HG03558 (cell line): ENCODE results near the gene CENPL.
"Not testable (repeated sequence)": the region's sequence is repeated elsewhere in the genome, so short reads cannot be mapped to it uniquely, and the experiment has no call there.

ENCODE experiments used
- ATAC-seq: cut with Tn5 transposase; IDR thresholded peaks from one replicate; pipeline ENCODE4 v1.9.1; 2021; ENCODE audit warnings: moderate number of reproducible peaks; ENCODE audit not compliant: unreplicated experiment; ENCODE audit errors: extremely low read depth

CENPL gene

GRCh38 chr1:173859547-173859946 is 34.9 kb upstream of the CENPL start:
- ATAC-seq, result not testable (repeated sequence)

GRCh38 chr1:173857363-173857917 is 32.8 kb upstream of the CENPL start:
- ATAC-seq, result no peak

- ATAC-seq, result no peak
Measured at GRCh38 chr1:173856903-173857302, 32.2 kb upstream of the CENPL start.

GRCh38 chr1:173856014-173856413 is 31.3 kb upstream of the CENPL start:
- ATAC-seq, result no peak

- ATAC-seq, result no peak
Measured at GRCh38 chr1:173853074-173853473, 28.4 kb upstream of the CENPL start.

GRCh38 chr1:173852105-173852504 is 27.4 kb upstream of the CENPL start:
- no peak for ATAC-seq

- ATAC-seq, result no peak
Measured at GRCh38 chr1:173832748-173833147, 8.1 kb upstream of the CENPL start.

GRCh38 chr1:173827611-173828010 is 2.9 kb upstream of the CENPL start:
- no peak for ATAC-seq

- peak; percentile 21 for ATAC-seq
Measured at GRCh38 chr1:173823781-173824314, 835 bp downstream of the CENPL start.

- ATAC-seq, result no peak
Measured at GRCh38 chr1:173821680-173822079, 3.0 kb downstream of the CENPL start.

- no peak for ATAC-seq
Measured at GRCh38 chr1:173818459-173818858, 6.2 kb downstream of the CENPL start.

GRCh38 chr1:173813654-173814053 is 11.0 kb downstream of the CENPL start:
- not testable (repeated sequence) for ATAC-seq

- no peak for ATAC-seq
Measured at GRCh38 chr1:173802961-173803360, 21.7 kb downstream of the CENPL start.

- ATAC-seq, result not testable (repeated sequence)
Measured at GRCh38 chr1:173799995-173800394, 24.7 kb downstream of the CENPL start.

GRCh38 chr1:173798078-173798477 is 26.6 kb downstream of the CENPL start:
- ATAC-seq, result no peak

GRCh38 chr1:173789841-173790240 is 34.8 kb downstream of the CENPL start:
- no peak for ATAC-seq

- no peak for ATAC-seq
Measured at GRCh38 chr1:173784997-173785396, 39.7 kb downstream of the CENPL start.

GRCh38 chr1:173779936-173780335 is 44.7 kb downstream of the CENPL start:
- no peak for ATAC-seq

- ATAC-seq, result no peak
Measured at GRCh38 chr1:173775578-173776226, 49.0 kb downstream of the CENPL start.

- ATAC-seq, result no peak
Measured at GRCh38 chr1:173771560-173771959, 53.1 kb downstream of the CENPL start.

- ATAC-seq, result not testable (repeated sequence)
Measured at GRCh38 chr1:173770330-173770729, 54.4 kb downstream of the CENPL start.

GRCh38 chr1:173768827-173769226 is 55.9 kb downstream of the CENPL start:
- no peak for ATAC-seq
